GM19035 (cell line): ENCODE data around the gene ZNF689.
A peak's percentile ranks its signal among the peaks of the same experiment; 100 is the strongest.
"Not testable (repeated sequence)": the region's sequence is repeated elsewhere in the genome, so short reads cannot be mapped to it uniquely, and the experiment has no call there.

Source experiments
- ATAC-seq: cut with Tn5 transposase; IDR thresholded peaks from one replicate; pipeline ENCODE4 v1.9.1; 2021; ENCODE audit not compliant: unreplicated experiment

The ZNF689 gene

GRCh38 chr16:30601966-30602365, 8.2 kb downstream of the ZNF689 start:
- no peak for ATAC-seq

- ATAC-seq: no peak
These were observed 9.3 kb downstream of the ZNF689 start for GRCh38 chr16:30600929-30601328.

GRCh38 chr16:30600215-30600614, 10.0 kb downstream of the ZNF689 start:
- ATAC-seq: no peak

- ATAC-seq: no peak
These were observed 17.3 kb downstream of the ZNF689 start for GRCh38 chr16:30592871-30593270.

GRCh38 chr16:30590869-30591268, 19.3 kb downstream of the ZNF689 start:
- not testable (repeated sequence) for ATAC-seq

- ATAC-seq: not testable (repeated sequence)
These were observed 20.6 kb downstream of the ZNF689 start for GRCh38 chr16:30589582-30589981.

- no peak for ATAC-seq
These were observed 21.5 kb downstream of the ZNF689 start for GRCh38 chr16:30588651-30589050.

GRCh38 chr16:30585400-30586191, 24.6 kb downstream of the ZNF689 start, which contains the start of gene ZNF785:
Gene ZNF785 (minus strand): TSS chr16:30585697. CDS start chr16:30585611, 86 bp downstream.
- ATAC-seq: peak; percentile 86

- peak; percentile 42 for ATAC-seq
These were observed 25.2 kb downstream of the ZNF689 start for GRCh38 chr16:30585022-30585399.

- ATAC-seq: no peak
These were observed 27.4 kb downstream of the ZNF689 start for GRCh38 chr16:30582611-30583340.

- no peak for ATAC-seq
These were observed 28.7 kb downstream of the ZNF689 start for GRCh38 chr16:30581457-30581856.

- no peak for ATAC-seq
These were observed 35.5 kb downstream of the ZNF689 start for GRCh38 chr16:30574678-30575077.

GRCh38 chr16:30571445-30572322, 38.5 kb downstream of the ZNF689 start, which contains the start of gene ZNF688:
Gene ZNF688 (minus strand): TSS chr16:30571714. CDS start chr16:30571629, 85 bp downstream.
- ATAC-seq: peak; percentile 78

GRCh38 chr16:30570636-30571444, 39.3 kb downstream of the ZNF689 start:
- ATAC-seq: no peak

- ATAC-seq: no peak
These were observed 40.2 kb downstream of the ZNF689 start for GRCh38 chr16:30569746-30570635.

GRCh38 chr16:30569281-30569680, 40.9 kb downstream of the ZNF689 start:
- ATAC-seq: no peak

GRCh38 chr16:30567991-30568638, 42.1 kb downstream of the ZNF689 start:
- ATAC-seq: no peak

GRCh38 chr16:30567160-30567990, 42.8 kb downstream of the ZNF689 start:
- no peak for ATAC-seq
